BJ (cell line): ENCODE measurements around the gene FDXR. TPM values are rescaled to one million over a fixed set of nuclear protein-coding genes. Genes with fewer than 3 reads are reported as not detected.
A peak's percentile ranks its signal among the peaks of the same experiment; 100 is the strongest.

ENCODE experiments used
- CTCF ChIA-PET: fragments of 350-600 bp; formaldehyde crosslinking; extraction: SDS; loops from one replicate; lab custom pipeline; 2021; ENCODE audit warnings: antibody characterized with exemption, inconsistent platforms; lab: Yijun Ruan, JAX
- POLR2A ChIA-PET: fragments of 300-600 bp; sonication (Branson Sonifier 250); formaldehyde crosslinking; extraction: SDS; loops from one replicate; lab custom pipeline; 2021; ENCODE audit warnings: antibody characterized with exemption; lab: Charles Lee
- DNase-seq: peaks from one replicate; pipeline ENCODE4 v3.0.0-alpha.2; 2011; ENCODE audit warnings: low read depth
- H3K27me3 ChIP-seq: 2 replicates; pipeline ENCODE4 v1.6.0; 2011; ENCODE audit warnings: low read length; ENCODE audit not compliant: control insufficient read depth, insufficient read depth
- H3K36me3 ChIP-seq: 2 replicates; pipeline ENCODE4 v1.5.1; 2011; ENCODE audit warnings: low read length; ENCODE audit not compliant: control insufficient read depth, insufficient read depth
- H3K4me3 ChIP-seq: 2 replicates; pipeline ENCODE4 v1.5.1; 2011; ENCODE audit warnings: low read depth, mild to moderate bottlenecking, control low read depth, low read length
- polyA plus RNA-seq: library from polyadenylated mRNA; depleted of rRNA; stranded (reverse); fragments of >200 nt; gene quantifications from 2 replicates; pipeline ENCODE4 v1.2.3, GENCODE V29; 2011; rRNA removed
- TF ChIP-seq, protein P1 (sequence below): IDR thresholded peaks from 2 replicates; pipeline ENCODE4 v1.5.1; 2011; ENCODE audit warnings: low read depth, mild to moderate bottlenecking, control low read depth, inconsistent platforms, low read length, moderate library complexity; ENCODE audit not compliant: insufficient read depth

FDXR gene
- polyA plus RNA-seq, 1 experiment: 38.0 TPM

DNA sequence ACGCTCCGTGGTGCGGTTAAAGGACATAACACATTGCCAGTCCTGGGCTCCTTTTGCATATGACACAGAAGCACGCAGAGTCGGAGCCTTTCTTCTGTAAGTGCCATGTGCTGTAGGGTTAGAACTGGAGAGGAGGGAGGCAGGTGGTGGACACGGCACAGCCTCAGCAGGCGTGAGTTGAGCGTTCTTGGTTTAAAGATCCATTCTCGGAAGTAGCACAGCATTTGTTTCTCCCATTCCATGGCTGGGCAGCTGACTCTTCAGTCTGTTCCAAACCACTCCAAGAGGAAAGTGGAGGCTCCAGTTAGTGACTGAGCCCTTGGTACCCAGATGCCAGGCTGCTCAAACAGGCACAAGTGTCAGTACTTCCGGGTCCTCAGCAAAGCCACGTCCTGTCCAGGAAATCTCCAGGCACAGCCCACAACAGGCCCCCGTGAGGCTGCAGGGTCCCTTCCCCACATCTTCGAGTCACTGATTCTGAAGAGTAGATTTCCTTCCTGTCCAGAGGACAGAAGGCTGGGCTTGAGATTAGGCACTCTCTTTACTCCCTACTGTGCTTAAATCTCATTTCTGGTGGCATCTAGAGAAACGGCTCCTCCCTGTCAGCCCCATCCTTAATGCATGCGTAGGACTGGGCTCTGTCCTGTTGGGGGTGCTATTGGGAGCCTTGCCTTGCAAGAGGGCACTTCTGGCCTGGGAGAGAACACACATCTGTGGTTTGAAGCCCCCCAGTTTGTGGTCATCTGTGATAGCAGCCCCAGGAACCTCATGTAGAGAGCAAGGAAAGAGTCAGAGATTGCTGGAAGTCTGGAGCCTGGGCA lies 57.0 kb downstream of the FDXR start:
- ChIA-PET CTCF (interaction anchor here (1.5 kb wide), 1 partner anchor 24 kb away, joined by 4 read pairs; no protein-coding TSS in a partner anchor), POLR2A (no interaction called here)
- Histone ChIP-seq H3K36me3 (peaks cover 9% of the 10 kb centered on the region), H3K4me3 (no peak overlapping the region), H3K27me3 (no peaks in the 10 kb centered on the region)
- no peak for DNase-seq
- TF ChIP-seq, protein P1, sequence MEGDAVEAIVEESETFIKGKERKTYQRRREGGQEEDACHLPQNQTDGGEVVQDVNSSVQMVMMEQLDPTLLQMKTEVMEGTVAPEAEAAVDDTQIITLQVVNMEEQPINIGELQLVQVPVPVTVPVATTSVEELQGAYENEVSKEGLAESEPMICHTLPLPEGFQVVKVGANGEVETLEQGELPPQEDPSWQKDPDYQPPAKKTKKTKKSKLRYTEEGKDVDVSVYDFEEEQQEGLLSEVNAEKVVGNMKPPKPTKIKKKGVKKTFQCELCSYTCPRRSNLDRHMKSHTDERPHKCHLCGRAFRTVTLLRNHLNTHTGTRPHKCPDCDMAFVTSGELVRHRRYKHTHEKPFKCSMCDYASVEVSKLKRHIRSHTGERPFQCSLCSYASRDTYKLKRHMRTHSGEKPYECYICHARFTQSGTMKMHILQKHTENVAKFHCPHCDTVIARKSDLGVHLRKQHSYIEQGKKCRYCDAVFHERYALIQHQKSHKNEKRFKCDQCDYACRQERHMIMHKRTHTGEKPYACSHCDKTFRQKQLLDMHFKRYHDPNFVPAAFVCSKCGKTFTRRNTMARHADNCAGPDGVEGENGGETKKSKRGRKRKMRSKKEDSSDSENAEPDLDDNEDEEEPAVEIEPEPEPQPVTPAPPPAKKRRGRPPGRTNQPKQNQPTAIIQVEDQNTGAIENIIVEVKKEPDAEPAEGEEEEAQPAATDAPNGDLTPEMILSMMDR: peak; percentile 21; the same call in 1 of the 2 replicates

- H3K4me3 ChIP-seq: no peak overlapping the region
- CTCF ChIA-PET: interaction anchor here (1.5 kb wide), 1 partner anchor 24 kb away, joined by 4 read pairs; no protein-coding TSS in a partner anchor
- no peaks in the 10 kb centered on the region for H3K27me3 ChIP-seq
- DNase-seq: no peak
- POLR2A ChIA-PET: no interaction called here
- TF ChIP-seq, protein P1: no peak
- peaks cover 4% of the 10 kb centered on the region for H3K36me3 ChIP-seq
Measured at GRCh38 chr17:74815067-74815466, 57.7 kb downstream of the FDXR start.

GRCh38 chr17:74814453-74814852 lies 58.3 kb downstream of the FDXR start:
- POLR2A ChIA-PET: no interaction called here
- TF ChIP-seq, protein P1: no peak
- CTCF ChIA-PET: interaction anchor here (1.5 kb wide), 1 partner anchor 23 kb away, joined by 4 read pairs; no protein-coding TSS in a partner anchor

More at GRCh38 chr17:74814453-74814852, 58.3 kb downstream of the FDXR start:
- H3K36me3 ChIP-seq: peaks cover 2% of the 10 kb centered on the region
- DNase-seq: no peak
- H3K27me3 ChIP-seq: no peaks in the 10 kb centered on the region
- H3K4me3 ChIP-seq: no peak overlapping the region

Other genes starting within 250 kb of the FDXR start
- gene CD300E, start 249.3 kb downstream of the FDXR start, polyA plus RNA-seq: not detected in 2 replicates
- gene CD300LF, start 160.1 kb downstream of the FDXR start, polyA plus RNA-seq: not detected in 2 replicates
- gene RAB37, start 135.7 kb downstream of the FDXR start, polyA plus RNA-seq: 0.06 and 0.12 TPM in 2 replicates
- 13.7 and 16.3 TPM in 2 replicates for gene NHERF1, start 124.4 kb downstream of the FDXR start, polyA plus RNA-seq
- gene NAT9, start 96.6 kb downstream of the FDXR start, polyA plus RNA-seq: 39.5 and 50.6 TPM in 2 replicates
- 0.04 TPM in 1 of 2 replicates, not detected in the other for gene GRIN2C, start 13.1 kb downstream of the FDXR start, polyA plus RNA-seq
- not detected in 2 replicates for gene FADS6, start 20.6 kb upstream of the FDXR start, polyA plus RNA-seq
- gene USH1G, start 50.3 kb upstream of the FDXR start, polyA plus RNA-seq: not detected in 2 replicates
- gene OTOP2, start 51.3 kb upstream of the FDXR start, polyA plus RNA-seq: not detected in 2 replicates
- gene OTOP3, start 62.9 kb upstream of the FDXR start, polyA plus RNA-seq: not detected in 2 replicates
- gene HID1, start 99.8 kb upstream of the FDXR start, polyA plus RNA-seq: 1.7 and 1.8 TPM in 2 replicates
- 12.5 and 19.6 TPM in 2 replicates for gene CDR2L, start 114.6 kb upstream of the FDXR start, polyA plus RNA-seq
- 44.2 and 50.8 TPM in 2 replicates for gene MRPL58, start 139.7 kb upstream of the FDXR start, polyA plus RNA-seq
- 160 and 304 TPM in 2 replicates for gene ATP5PD, start 174.0 kb upstream of the FDXR start, polyA plus RNA-seq
- 23.5 and 28.0 TPM in 2 replicates for gene KCTD2, start 174.2 kb upstream of the FDXR start, polyA plus RNA-seq
- 8.7 and 18.3 TPM in 2 replicates for gene SLC16A5, start 215.0 kb upstream of the FDXR start, polyA plus RNA-seq
- 5.7 and 6.9 TPM in 2 replicates for gene ARMC7, start 237.0 kb upstream of the FDXR start, polyA plus RNA-seq